Measurements from ENCODE around the gene PACSIN2. TPM values are rescaled to one million over a fixed set of nuclear protein-coding genes. Genes with fewer than 3 reads are reported as not detected.
A peak's percentile ranks its signal among the peaks of the same experiment; 100 is the strongest.

Gene PACSIN2
- polyA plus RNA-seq, 2 of the 4 experiments (the other 2 are of a cell fraction): 60.3 to 94.0 TPM

- Histone ChIP-seq H3K9me3 (no peaks in the 10 kb centered on the region), H3K4me3 (no peak overlapping the region), H3K4me1 (peaks cover 77% of the 10 kb centered on the region), H3K4me2 (peak overlapping the region; percentile 64; the same call in 2 of the 3 replicates), H3K27ac (peak overlapping the region in 1 of 2 experiments; percentile 64; a peak in 3 of 6 replicates)
- WGBS (ENCODE audit: missing lambda C conversion rate): 80% methylated on average over 2 of the region's 2 CpGs
- TF ChIP-seq ESRRA (IDR thresholded peaks at IDR 0.05; ENCODE audit: borderline replicate concordance, low read length): no peak
- no peak for TF ChIP-seq CHD4 (IDR thresholded peaks at IDR 0.05; ENCODE audit: borderline replicate concordance)
- TF ChIP-seq TP53 (CRISPR knock-in tag; IDR thresholded peaks at IDR 0.05): no peak
- TF ChIP-seq ATOH8 (CRISPR knock-in tag; IDR thresholded peaks at IDR 0.05; ENCODE audit: low read depth): no peak
- FAIRE-seq (no peak), DNase-seq (ENCODE audit: low read depth in 1 of 2, low spot score in 1 of 2) (no peak), ATAC-seq (no peak)
- CTCF ChIA-PET: no interaction called here
- POLR2A ChIA-PET: interaction anchor here (0.7 kb wide), 1 partner anchor 22 kb away, joined by 5 read pairs; no protein-coding TSS in a partner anchor
Measured at GRCh38 chr22:42948294-42948693, 66.7 kb downstream of the PACSIN2 start.

GRCh38 chr22:42947211-42947990 is 67.5 kb downstream of the PACSIN2 start:
- no peak overlapping the region for H3K4me3 ChIP-seq
- peak overlapping the region; percentile 64 for H3K4me2 ChIP-seq
- ChIA-PET CTCF (interaction anchor here (0.8 to 1.3 kb wide), 3 partner anchors 86 to 326 kb away, joined by 3 to 6 read pairs (median 3); no protein-coding TSS in a partner anchor), POLR2A (interaction anchor here (0.7 to 1.2 kb wide), 3 partner anchors 12 to 298 kb away, joined by 3 to 5 read pairs (median 4); partner anchors contain the start of gene CYB5R3)
- DNase-seq (ENCODE audit: low read depth in 1 of 2, low spot score in 1 of 2): peak; percentile 37 to 44
- H3K4me1 ChIP-seq: peaks cover 72% of the 10 kb centered on the region
- TF ChIP-seq REST (IDR thresholded peaks at IDR 0.05): no peak
- no peak for TF ChIP-seq FOSL2 (IDR thresholded peaks at IDR 0.05)
- peak; percentile 7; the same call in 1 of the 2 replicates for TF ChIP-seq FOSL2 (CRISPR knock-in tag; IDR thresholded peaks at IDR 0.05)
- TF ChIP-seq HES2 (IDR thresholded peaks at IDR 0.05): no peak
- peak in 1 of 2 experiments; percentile 66; a peak in 3 of 6 replicates for ATAC-seq
- H3K27ac ChIP-seq: peak overlapping the region; percentile 50 to 64; a peak in 5 of 6 replicates
- H3K9me3 ChIP-seq: no peaks in the 10 kb centered on the region
- WGBS (ENCODE audit: missing lambda C conversion rate): 22% methylated on average over 8 of the region's 13 CpGs
- FAIRE-seq: no peak

- WGBS (ENCODE audit: missing lambda C conversion rate): 89% methylated on average over 15 of the region's 16 CpGs
- peaks cover 67% of the 10 kb centered on the region for H3K4me1 ChIP-seq
- DNase-seq (ENCODE audit: low read depth in 1 of 2, low spot score in 1 of 2): no peak
- POLR2A ChIA-PET: interaction anchor here (1.2 kb wide), 1 partner anchor 298 kb away, joined by 4 read pairs; the partner anchor contains the start of gene CYB5R3
- no peak overlapping the region for H3K4me3 ChIP-seq
- TF ChIP-seq HDAC2 (IDR thresholded peaks at IDR 0.05) (no peak), REST (IDR thresholded peaks at IDR 0.05) (no peak), MAFK (IDR thresholded peaks at IDR 0.05; ENCODE audit: partially characterized antibody) (no peak), CHD4 (IDR thresholded peaks at IDR 0.05; ENCODE audit: borderline replicate concordance) (no peak), ZSCAN20 (CRISPR knock-in tag; IDR thresholded peaks at IDR 0.05) (no peak)
- H3K27ac ChIP-seq: peak overlapping the region; percentile 50 to 64; a peak in 5 of 6 replicates
- CTCF ChIA-PET: interaction anchor here (0.8 to 2.0 kb wide), 6 partner anchors 13 to 326 kb away, joined by 3 to 6 read pairs (median 3); no protein-coding TSS in a partner anchor
- no peak for ATAC-seq
- no peak for FAIRE-seq
- H3K4me2 ChIP-seq: peak overlapping the region; percentile 64
- H3K9me3 ChIP-seq: no peaks in the 10 kb centered on the region
Measured at GRCh38 chr22:42946546-42947198, 68.3 kb downstream of the PACSIN2 start.

Measured in A549 (cell line).